ENCODE results near the gene GLYR1. TPM values are rescaled to one million over a fixed set of nuclear protein-coding genes. Genes with fewer than 3 reads are reported as not detected.

GLYR1 gene
- polyA plus RNA-seq, 1 experiment, result 46.3 TPM

DNA sequence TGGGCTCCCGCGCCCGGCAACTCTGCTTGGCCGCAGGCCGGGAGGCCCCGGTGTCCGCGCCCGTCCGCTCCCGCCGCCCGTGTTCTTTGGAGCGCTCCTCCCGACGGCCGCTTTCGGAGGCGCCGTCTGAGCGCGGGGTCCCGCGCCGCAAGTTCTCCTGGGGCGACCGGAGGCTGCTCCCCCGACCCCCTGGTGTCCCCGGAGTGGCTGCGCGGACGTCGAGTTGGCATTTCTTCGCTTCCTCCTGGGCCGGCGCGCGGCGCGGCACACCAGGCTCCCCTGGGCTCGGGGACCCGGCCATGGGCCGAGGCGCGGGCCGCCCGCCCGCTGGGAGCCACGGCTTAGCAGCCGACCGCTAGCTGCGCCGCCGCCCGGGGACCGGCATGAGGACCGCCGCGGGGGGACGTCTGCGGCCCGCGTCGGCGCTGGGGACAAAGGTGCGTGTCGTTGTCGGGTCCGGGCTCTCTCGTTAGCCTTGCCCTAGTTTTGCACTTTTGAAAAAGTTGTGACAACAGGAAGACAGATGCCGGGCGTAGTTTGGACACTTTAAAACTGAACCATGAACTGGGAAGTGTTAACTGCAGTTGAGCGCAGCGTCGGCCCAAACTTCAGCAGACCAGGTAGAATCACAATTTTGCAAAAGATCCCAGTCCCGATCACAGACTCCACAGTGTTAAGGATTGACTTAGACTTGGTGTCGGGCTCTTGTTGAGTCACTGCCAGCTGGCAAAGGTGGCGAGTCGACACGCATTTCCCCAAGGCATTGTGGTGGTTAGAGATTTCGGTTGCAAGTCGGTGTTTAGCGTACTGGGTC, 893 bp upstream of the GLYR1 start:
- H3K9me3 ChIP-seq (ENCODE audit: control insufficient read depth, insufficient read depth, low read length), result no peaks in the 10 kb centered on the region; the same call in 1 of the 2 replicates
- TF ChIP-seq, protein P1, sequence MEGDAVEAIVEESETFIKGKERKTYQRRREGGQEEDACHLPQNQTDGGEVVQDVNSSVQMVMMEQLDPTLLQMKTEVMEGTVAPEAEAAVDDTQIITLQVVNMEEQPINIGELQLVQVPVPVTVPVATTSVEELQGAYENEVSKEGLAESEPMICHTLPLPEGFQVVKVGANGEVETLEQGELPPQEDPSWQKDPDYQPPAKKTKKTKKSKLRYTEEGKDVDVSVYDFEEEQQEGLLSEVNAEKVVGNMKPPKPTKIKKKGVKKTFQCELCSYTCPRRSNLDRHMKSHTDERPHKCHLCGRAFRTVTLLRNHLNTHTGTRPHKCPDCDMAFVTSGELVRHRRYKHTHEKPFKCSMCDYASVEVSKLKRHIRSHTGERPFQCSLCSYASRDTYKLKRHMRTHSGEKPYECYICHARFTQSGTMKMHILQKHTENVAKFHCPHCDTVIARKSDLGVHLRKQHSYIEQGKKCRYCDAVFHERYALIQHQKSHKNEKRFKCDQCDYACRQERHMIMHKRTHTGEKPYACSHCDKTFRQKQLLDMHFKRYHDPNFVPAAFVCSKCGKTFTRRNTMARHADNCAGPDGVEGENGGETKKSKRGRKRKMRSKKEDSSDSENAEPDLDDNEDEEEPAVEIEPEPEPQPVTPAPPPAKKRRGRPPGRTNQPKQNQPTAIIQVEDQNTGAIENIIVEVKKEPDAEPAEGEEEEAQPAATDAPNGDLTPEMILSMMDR (IDR thresholded peaks at IDR 0.05; ENCODE audit: low read depth, low read length), result no peak
- ChIA-PET POLR2A (interaction anchor here (0.9 to 1.5 kb wide), 2 partner anchors 34 to 95 kb away, joined by 3 to 4 read pairs; no protein-coding TSS in a partner anchor), CTCF (interaction anchor here (0.6 to 4.5 kb wide), 2 partner anchors 108 to 299 kb away, joined by 3 to 18 read pairs; no protein-coding TSS in a partner anchor)
- H3K4me3 ChIP-seq (ENCODE audit: low read depth, low read length), result peak overlapping the region; percentile 77
- DNase-seq (ENCODE audit: low read depth, low spot score), result no peak
- H3K27ac ChIP-seq (ENCODE audit: low read depth, low read length), result no peak overlapping the region
- no peaks in the 10 kb centered on the region for H3K27me3 ChIP-seq (ENCODE audit: control insufficient read depth, insufficient read depth, low read length)

DNA sequence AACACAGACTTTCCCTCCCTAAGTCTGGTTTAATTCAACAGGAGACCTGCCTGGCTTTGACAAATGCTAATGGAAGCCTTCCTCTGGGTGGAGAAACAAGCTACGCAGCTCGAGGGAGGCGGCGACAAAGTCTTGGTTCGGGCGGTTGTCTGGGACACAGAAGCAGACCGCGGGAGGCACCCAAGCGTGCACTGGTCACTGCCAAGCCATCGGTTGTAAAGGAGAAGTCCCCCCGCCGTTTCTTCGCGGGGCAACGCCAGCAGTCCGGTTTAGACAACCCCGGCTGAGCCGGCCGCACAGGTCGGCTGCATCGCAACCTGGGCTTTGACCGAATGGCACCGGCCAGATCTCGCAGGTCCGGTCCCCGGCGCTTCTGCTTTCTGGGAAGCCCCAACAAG, 586 bp downstream of the GLYR1 start:
- Histone ChIP-seq H3K27me3 (ENCODE audit: control insufficient read depth, insufficient read depth, low read length) (no peaks in the 10 kb centered on the region), H3K4me3 (ENCODE audit: low read depth, low read length) (peak overlapping the region; percentile 88), H3K9me3 (ENCODE audit: control insufficient read depth, insufficient read depth, low read length) (no peaks in the 10 kb centered on the region; the same call in 1 of the 2 replicates), H3K27ac (ENCODE audit: low read depth, low read length) (peak overlapping the region; percentile 73)
- TF ChIP-seq, protein P1 (IDR thresholded peaks at IDR 0.05; ENCODE audit: low read depth, low read length), result no peak
- ChIA-PET POLR2A (interaction anchor here (0.5 to 1.5 kb wide), 2 partner anchors 60 to 97 kb away, joined by 3 to 4 read pairs; no protein-coding TSS in a partner anchor), CTCF (interaction anchor here (4.5 kb wide), 1 partner anchor 110 kb away, joined by 18 read pairs; no protein-coding TSS in a partner anchor)
- DNase-seq (ENCODE audit: low read depth, low spot score), result no peak

DNA sequence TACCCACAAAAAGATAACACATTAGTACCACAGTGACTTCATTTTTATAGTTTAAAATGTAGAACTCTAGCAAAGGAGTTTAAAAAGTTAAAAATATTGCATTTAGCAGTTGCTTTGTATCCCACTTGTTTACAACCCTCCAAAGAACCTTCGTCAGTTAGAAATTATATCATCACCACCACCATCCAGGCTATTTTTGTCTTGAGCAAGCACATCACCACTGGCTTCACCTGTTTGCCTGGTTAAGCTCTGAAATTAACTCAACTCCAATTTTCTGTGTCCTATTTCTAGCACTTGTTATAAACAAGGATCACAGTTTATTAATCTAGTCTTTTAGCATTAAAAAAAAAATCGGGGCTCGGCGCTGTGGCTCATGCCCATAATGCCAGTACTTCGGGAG, 6.1 kb downstream of the GLYR1 start:
- DNase-seq (ENCODE audit: low read depth, low spot score), result no peak
- CTCF ChIA-PET, result interaction anchor here (1.3 kb wide), 1 partner anchor 115 kb away, joined by 4 read pairs; no protein-coding TSS in a partner anchor
- Histone ChIP-seq H3K9me3 (ENCODE audit: control insufficient read depth, insufficient read depth, low read length) (no peaks in the 10 kb centered on the region), H3K27me3 (ENCODE audit: control insufficient read depth, insufficient read depth, low read length) (no peaks in the 10 kb centered on the region), H3K4me3 (ENCODE audit: low read depth, low read length) (no peak overlapping the region), H3K27ac (ENCODE audit: low read depth, low read length) (no peak overlapping the region)
- TF ChIP-seq, protein P1 (IDR thresholded peaks at IDR 0.05; ENCODE audit: low read depth, low read length), result no peak
- POLR2A ChIA-PET, result interaction anchor here (0.5 to 0.7 kb wide), 2 partner anchors 7 to 38 kb away, joined by 3 to 4 read pairs; no protein-coding TSS in a partner anchor

DNA sequence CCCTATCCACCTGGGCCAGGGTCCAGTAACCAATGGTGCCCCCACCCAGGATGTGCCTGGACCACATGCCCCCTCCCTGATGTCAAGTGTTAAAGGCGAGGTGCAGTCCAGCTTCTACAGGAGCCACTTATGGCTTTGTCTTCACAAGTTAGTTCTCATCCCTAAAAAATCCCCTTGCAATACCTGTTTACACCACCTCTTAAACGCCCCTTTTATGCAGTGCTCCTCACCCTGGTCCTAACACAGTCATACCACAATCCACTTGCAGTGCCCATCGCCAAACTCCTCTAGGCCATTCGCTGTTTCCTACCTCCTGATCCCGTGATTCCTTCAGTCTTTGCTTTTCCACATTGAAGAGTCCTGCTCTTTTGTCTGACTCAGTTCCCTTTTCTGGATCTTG, 7.1 kb downstream of the GLYR1 start:
- CTCF ChIA-PET, result no interaction called here
- POLR2A ChIA-PET, result no interaction called here

More for the DNA sequence above, 7.1 kb downstream of the GLYR1 start:
- H3K9me3 ChIP-seq (ENCODE audit: control insufficient read depth, insufficient read depth, low read length), result no peaks in the 10 kb centered on the region
- H3K27me3 ChIP-seq (ENCODE audit: control insufficient read depth, insufficient read depth, low read length), result no peaks in the 10 kb centered on the region
- TF ChIP-seq, protein P1 (IDR thresholded peaks at IDR 0.05; ENCODE audit: low read depth, low read length), result no peak
- H3K4me3 ChIP-seq (ENCODE audit: low read depth, low read length), result no peak overlapping the region
- no peak overlapping the region for H3K27ac ChIP-seq (ENCODE audit: low read depth, low read length)
- DNase-seq (ENCODE audit: low read depth, low spot score), result no peak

All from AG04450 (cell line).